CD14-positive monocyte (primary cell): ENCODE data around the gene SIK3. TPM values are rescaled to one million over a fixed set of nuclear protein-coding genes. Genes with fewer than 3 reads are reported as not detected.

Experiments used
- DNase-seq, 3 donors: peaks; one replicate each; pipeline ENCODE4 v3.0.0-alpha.2; 2011 to 2022
- H2AFZ ChIP-seq: 2 replicates; pipeline ENCODE4 v1.6.0; 2012; ENCODE audit warnings: mild to moderate bottlenecking, low read depth, low read length, inconsistent platforms; ENCODE audit not compliant: insufficient read depth, poor library complexity, severe bottlenecking
- H3K27ac ChIP-seq, 2 donors: 1 replicate in 1 of 2; 2 replicates in 1 of 2; pipeline ENCODE4 v1.5.1; 2012 to 2013; ENCODE audit warnings: low read length in 2 of 2, control low read depth in 1 of 2, inconsistent platforms in 1 of 2, low read depth in 1 of 2, mild to moderate bottlenecking in 1 of 2
- H3K27me3 ChIP-seq, 2 donors: one replicate each; pipeline versions ENCODE4 v1.6.0 to v1.6.1; 2011 to 2013; ENCODE audit warnings: low read length in 2 of 2; ENCODE audit not compliant: control insufficient read depth in 2 of 2, insufficient read depth in 2 of 2
- H3K36me3 ChIP-seq, 2 donors: replicated peaks in 1 of 2; 1 replicate in 1 of 2; 2 replicates in 1 of 2; pipeline versions ENCODE4 v1.5.1 to v1.6.1; 2012 to 2013; ENCODE audit warnings: low read length in 2 of 2, control low read depth in 1 of 2, inconsistent platforms in 1 of 2, mild to moderate bottlenecking in 1 of 2; ENCODE audit not compliant: insufficient read depth in 2 of 2, control insufficient read depth in 1 of 2
- H3K4me1 ChIP-seq, 2 donors: 1 replicate in 1 of 2; 2 replicates in 1 of 2; pipeline versions ENCODE4 v1.5.1 to v1.6.1; 2012 to 2013; ENCODE audit warnings: low read length in 2 of 2, control low read depth in 1 of 2, inconsistent platforms in 1 of 2, mild to moderate bottlenecking in 1 of 2, moderate library complexity in 1 of 2; ENCODE audit not compliant: insufficient read depth in 2 of 2, control insufficient read depth in 1 of 2
- H3K4me2 ChIP-seq: replicated peaks from 2 replicates; pipeline ENCODE3; 2012; ENCODE audit warnings: low read length, moderate library complexity, mild to moderate bottlenecking; ENCODE audit not compliant: poor library complexity, severe bottlenecking; ENCODE audit errors: extremely low read depth
- H3K4me3 ChIP-seq, 3 experiments: fragments of 200-600 bp in 1 of 3; sonication (generic) in 1 of 3; replicated peaks in 1 of 3; 1 replicate in 2 of 3; 2 replicates in 1 of 3; pipeline ENCODE4 v1.5.1; 2011 to 2013; ENCODE audit warnings: low read length in 3 of 3, mild to moderate bottlenecking in 3 of 3, control low read depth in 2 of 3, low read depth in 2 of 3, inconsistent platforms in 1 of 3, moderate library complexity in 1 of 3
- H3K79me2 ChIP-seq: 2 replicates; pipeline ENCODE4 v1.6.0; 2012; ENCODE audit warnings: mild to moderate bottlenecking, control low read depth, inconsistent platforms, low read length, moderate library complexity; ENCODE audit not compliant: insufficient read depth
- H3K9ac ChIP-seq: 2 replicates; pipeline ENCODE4 v1.6.0; 2017; ENCODE audit warnings: low read length, mild to moderate bottlenecking; ENCODE audit not compliant: insufficient read depth, poor library complexity, severe bottlenecking
- H3K9me3 ChIP-seq, 2 donors: replicated peaks in 1 of 2; 1 replicate in 1 of 2; 2 replicates in 1 of 2; pipeline versions ENCODE4 v1.5.1 to v1.6.1; 2012 to 2013; ENCODE audit warnings: low read length in 2 of 2, control low read depth in 1 of 2; ENCODE audit not compliant: control insufficient read depth in 1 of 2, insufficient read depth in 1 of 2
- H4K20me1 ChIP-seq: 2 replicates; pipeline ENCODE4 v1.6.0; 2012; ENCODE audit warnings: mild to moderate bottlenecking, low read length, control low read depth, moderate library complexity; ENCODE audit not compliant: insufficient read depth
- H3K27ac Mint-ChIP-seq, 7 donors: one replicate each; pipeline ENCODE4 v1.8.0; 2020; ENCODE audit warnings: mild to moderate bottlenecking in 7 of 7, mixed read lengths in 7 of 7, moderate library complexity in 6 of 7, inconsistent platforms in 2 of 7
- H3K27me3 Mint-ChIP-seq, 3 donors: one replicate each; pipeline ENCODE4 v1.8.0; 2021 to 2022; ENCODE audit warnings: low read depth in 3 of 3, mild to moderate bottlenecking in 3 of 3, mixed read lengths in 3 of 3, moderate library complexity in 3 of 3, inconsistent platforms in 1 of 3
- H3K36me3 Mint-ChIP-seq, 2 donors: one replicate each; pipeline ENCODE4 v1.8.0; 2020; ENCODE audit warnings: mixed read lengths in 2 of 2, inconsistent platforms in 1 of 2, mild to moderate bottlenecking in 1 of 2
- H3K4me1 Mint-ChIP-seq: one replicate; pipeline ENCODE4 v1.8.0; 2020; ENCODE audit warnings: mild to moderate bottlenecking, mixed read lengths
- H3K4me3 Mint-ChIP-seq, 2 donors: one replicate each; pipeline ENCODE4 v1.8.0; 2020; ENCODE audit warnings: mild to moderate bottlenecking in 2 of 2, mixed read lengths in 2 of 2, moderate library complexity in 1 of 2
- H3K9me3 Mint-ChIP-seq, 7 donors: one replicate each; pipeline ENCODE4 v1.8.0; 2020 to 2022; ENCODE audit warnings: mixed read lengths in 7 of 7, mild to moderate bottlenecking in 6 of 7, moderate library complexity in 6 of 7, inconsistent platforms in 2 of 7
- CTCF ChIP-seq: fragments of 200-600 bp; IDR thresholded peaks from one replicate; pipeline ENCODE4 v1.8.0; 2022; ENCODE audit warnings: antibody characterized with exemption, mild to moderate bottlenecking
- WGBS: methylation state at CpG from one replicate; pipeline ENCODE4 v1.1.5; 2013; ENCODE audit warnings: missing lambda C conversion rate; ENCODE audit not compliant: insufficient coverage; 5-methylcytosine and 5-hydroxymethylcytosine counted together
- intact Hi-C, 2 donors: fragments of 100-400 bp; cut with micrococcal nuclease; formaldehyde crosslinking; loops; one replicate each; pipeline versions ENCODE4 v1.15.0 to v1.15.1; 2023
- polyA plus RNA-seq, 3 donors: library from polyadenylated mRNA; depleted of rRNA in 1 of 3; unstranded in 2 of 3; stranded (reverse) in 1 of 3; fragments of 300-500 nt in 2 of 3; fragments of >200 nt in 1 of 3; fragmentation: Illumina TruSeq in 2 of 3; gene quantifications; 1 replicate in 2 of 3; 2 replicates in 1 of 3; pipeline ENCODE4 v1.2.3, GENCODE V29; 2012 to 2021

The SIK3 gene
- polyA plus RNA-seq, 3 donors, result 18.3 to 142 (median 20.0) TPM

- peaks cover 0 to 12% of the 10 kb centered on the region in 2 donors for H3K36me3 ChIP-seq
- no peak overlapping the region for H3K27ac ChIP-seq
- no CpG with 5 or more reads among the region's 4 CpGs for WGBS
- no peak overlapping the region for H3K4me2 ChIP-seq
- no peak for DNase-seq
- no peak overlapping the region for H3K9ac ChIP-seq
- no peak overlapping the region for H3K4me3 ChIP-seq
- TF ChIP-seq CTCF, result no peak
- peaks cover 37% of the 10 kb centered on the region for H3K4me1 Mint-ChIP-seq
- H3K36me3 Mint-ChIP-seq, result peaks cover 8 to 11% of the 10 kb centered on the region in 2 donors
- H3K27ac Mint-ChIP-seq, result peak overlapping the region in 4 of 7 donors; percentile 20 to 66 (median 41)
- peaks cover 96% of the 10 kb centered on the region for H4K20me1 ChIP-seq
- no peak overlapping the region for H2AFZ ChIP-seq
- no peak overlapping the region for H3K4me3 Mint-ChIP-seq
- H3K27me3 ChIP-seq, result no peaks in the 10 kb centered on the region
- intact Hi-C loops, result no loop called here
- H3K27me3 Mint-ChIP-seq, result no peaks in the 10 kb centered on the region
- H3K79me2 ChIP-seq, result peaks cover 92% of the 10 kb centered on the region
- H3K9me3 ChIP-seq, result no peaks in the 10 kb centered on the region
- H3K4me1 ChIP-seq, result peaks cover 13 to 14% of the 10 kb centered on the region in 2 donors
- H3K9me3 Mint-ChIP-seq, result no peaks in the 10 kb centered on the region
Observed at GRCh38 chr11:116962108-116962507, 136.1 kb downstream of the SIK3 start.

GRCh38 chr11:116960930-116961329 is 137.3 kb downstream of the SIK3 start:
- no peak overlapping the region for H3K27ac ChIP-seq
- no peak for DNase-seq
- no peak overlapping the region for H2AFZ ChIP-seq
- Mint-ChIP-seq H3K4me3 (no peak overlapping the region), H3K27ac (no peak overlapping the region), H3K36me3 (peaks cover 17 to 19% of the 10 kb centered on the region in 2 donors), H3K9me3 (no peaks in the 10 kb centered on the region), H3K4me1 (peaks cover 37% of the 10 kb centered on the region), H3K27me3 (no peaks in the 10 kb centered on the region)
- no peak overlapping the region for H3K9ac ChIP-seq
- WGBS, result 90% methylated on average over 3 of the region's 3 CpGs
- H3K4me3 ChIP-seq, result no peak overlapping the region
- intact Hi-C loops, result no loop called here
- H3K27me3 ChIP-seq, result no peaks in the 10 kb centered on the region
- H3K9me3 ChIP-seq, result no peaks in the 10 kb centered on the region
- no peak overlapping the region for H3K4me2 ChIP-seq
- no peak for TF ChIP-seq CTCF
- H4K20me1 ChIP-seq, result peaks cover 95% of the 10 kb centered on the region
- peaks cover 91% of the 10 kb centered on the region for H3K79me2 ChIP-seq
- peaks cover 13 to 14% of the 10 kb centered on the region in 2 donors for H3K4me1 ChIP-seq
- H3K36me3 ChIP-seq, result peaks cover 9 to 22% of the 10 kb centered on the region in 2 donors
